NCI-H345 treated with DMSO at 0.1 percent for 48 hours (cell line): ENCODE results near the gene ZBTB49.

Experiments used
- DNase-seq: peaks from one replicate; lab custom pipeline; 2025; ENCODE audit not compliant: unreplicated experiment; lab: John Stamatoyannopoulos, UW

Gene ZBTB49

GRCh38 chr4:4355302-4355701, 65.3 kb downstream of the ZBTB49 start:
- no peak for DNase-seq

DNA sequence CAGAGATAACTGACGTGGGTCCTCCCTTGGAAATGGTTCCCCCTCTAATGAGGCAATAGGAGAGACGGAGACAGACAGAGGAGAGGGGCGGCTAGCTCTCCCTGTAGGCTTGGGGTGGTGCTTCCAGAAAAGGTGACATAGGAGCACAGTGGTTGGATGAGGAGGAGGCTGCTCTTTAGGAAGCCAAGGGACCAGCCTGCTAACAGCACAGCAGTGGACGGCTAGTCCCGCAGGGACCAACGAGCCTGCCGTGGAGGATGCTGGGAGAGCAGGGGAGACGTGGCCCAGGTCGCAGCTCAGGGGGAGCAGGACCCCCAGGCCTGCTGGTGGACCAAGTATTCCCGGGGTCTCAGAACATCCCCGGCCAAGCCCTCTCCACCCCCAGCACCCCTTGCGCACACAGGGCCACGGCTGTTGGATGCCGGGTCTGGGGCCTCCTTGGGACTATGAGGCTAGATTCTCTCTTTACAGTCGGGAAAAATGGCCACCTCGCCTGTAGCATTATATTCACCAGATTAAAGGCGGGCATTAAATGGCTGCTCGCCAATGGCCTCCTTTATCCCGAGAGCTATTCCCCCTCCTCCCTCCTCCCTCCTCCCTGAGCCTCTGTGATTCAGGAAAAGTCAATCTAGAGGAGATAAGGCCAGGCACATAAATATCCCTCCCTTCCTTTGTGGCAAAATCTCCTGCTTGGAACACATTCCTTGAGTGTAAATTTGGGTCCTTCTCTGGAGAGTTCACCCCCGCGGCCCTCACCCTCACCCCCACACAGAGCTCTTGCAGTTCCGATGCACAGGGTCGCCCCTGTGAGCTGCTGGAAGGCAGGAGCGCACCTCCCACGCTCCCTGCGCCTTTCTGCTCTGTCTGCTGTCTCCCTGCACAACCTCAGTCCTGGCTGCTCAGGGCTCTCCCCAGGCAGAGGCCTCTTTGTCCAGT, 66.3 kb downstream of the ZBTB49 start:
- no peak for DNase-seq

- DNase-seq: no peak
Measured at GRCh38 chr4:4358093-4358854, 68.2 kb downstream of the ZBTB49 start.

GRCh38 chr4:4361883-4362282, 71.8 kb downstream of the ZBTB49 start:
- DNase-seq: no peak

- DNase-seq: no peak
Measured at GRCh38 chr4:4362991-4363697, 73.1 kb downstream of the ZBTB49 start.

DNA sequence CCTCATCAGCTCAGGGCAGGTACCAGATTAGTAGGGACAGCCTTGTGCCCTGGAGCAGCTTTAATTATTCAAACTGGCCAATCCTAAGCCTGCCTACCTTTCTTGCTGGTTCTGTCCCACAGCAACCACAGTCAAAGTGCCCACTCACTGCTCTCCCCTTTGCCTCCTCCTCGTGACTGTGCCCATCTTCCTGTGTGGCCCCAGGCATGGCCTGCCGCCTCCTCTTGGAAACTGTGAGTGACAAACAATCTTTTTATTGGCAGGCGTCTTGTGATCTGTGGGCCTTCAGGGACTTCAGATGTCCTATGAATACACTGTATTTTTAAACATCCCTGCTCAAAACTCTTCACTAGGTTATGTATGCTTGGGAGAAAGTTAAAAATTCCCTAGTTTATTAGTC, 74.0 kb downstream of the ZBTB49 start:
- DNase-seq: no peak

DNA sequence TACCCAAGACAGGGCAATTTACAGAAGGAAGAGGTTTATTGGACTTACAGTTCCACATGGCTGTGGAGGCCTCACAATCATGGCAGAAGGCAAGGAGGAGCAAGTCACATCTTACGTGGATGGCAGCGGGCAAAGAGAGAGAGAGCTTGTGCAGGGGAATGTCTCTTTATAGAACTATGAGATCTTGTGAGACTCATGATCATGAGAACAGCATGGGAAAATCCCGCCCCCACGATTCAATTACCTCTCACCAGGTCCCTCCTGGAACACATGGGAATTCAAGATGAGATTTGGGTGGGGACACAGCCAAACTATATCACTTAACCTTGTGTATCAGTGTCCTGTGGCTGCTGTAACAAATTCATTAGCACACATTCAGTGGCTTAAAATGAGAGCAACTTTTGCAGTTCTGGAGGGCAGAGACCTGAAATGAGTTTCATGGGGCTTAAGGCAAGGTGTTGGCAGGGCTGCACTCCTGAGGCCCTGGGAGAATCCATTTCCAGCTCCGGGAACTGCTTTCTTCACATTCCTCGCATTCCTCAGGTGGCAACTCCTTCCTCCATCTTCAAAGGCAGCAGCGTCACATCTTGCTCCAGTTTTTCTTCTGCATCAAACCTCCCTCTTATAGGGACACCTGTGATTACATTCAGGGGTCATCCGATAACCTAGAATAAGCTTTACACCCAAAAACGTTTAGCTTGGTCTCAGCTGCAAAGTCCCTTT, 74.6 kb downstream of the ZBTB49 start:
- DNase-seq: no peak

DNA sequence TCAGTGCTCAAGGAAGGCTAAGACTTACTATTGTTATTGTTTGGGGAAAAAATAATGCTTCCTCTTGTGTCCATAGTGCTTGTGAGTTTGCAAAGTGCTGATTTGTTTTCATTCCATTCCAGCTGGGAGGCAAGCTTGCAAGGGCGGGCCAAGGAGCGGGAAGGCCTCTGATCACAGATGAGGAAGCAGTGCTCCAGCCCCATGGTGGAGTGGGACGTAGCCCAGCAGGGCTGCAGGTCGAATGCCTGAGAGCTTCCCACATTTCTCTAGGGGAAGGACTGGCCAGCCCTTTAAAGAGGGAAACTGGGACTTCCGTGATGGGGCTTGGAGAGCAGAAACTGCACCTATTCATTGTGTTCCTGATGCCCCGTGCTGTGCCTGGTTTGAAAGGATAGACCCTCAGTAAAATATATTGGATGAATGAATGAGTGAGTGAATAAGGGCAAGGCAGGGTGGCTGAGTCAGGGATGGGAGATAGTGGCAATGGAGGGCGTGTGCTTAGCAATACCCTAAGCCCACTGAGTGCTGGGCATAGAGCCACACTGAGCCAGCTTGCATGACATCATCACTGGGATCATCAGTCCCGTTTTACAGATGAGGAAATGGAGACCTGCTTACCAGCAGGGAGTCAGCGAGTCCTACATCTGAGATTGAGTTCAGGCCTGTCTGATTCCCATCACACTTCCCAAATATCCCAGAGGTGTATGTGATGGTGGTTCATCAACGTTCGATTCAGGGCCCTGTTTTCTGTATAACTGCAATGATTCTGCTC, 78.9 kb downstream of the ZBTB49 start:
- no peak for DNase-seq
